Testis (tissue), 3 donors: ENCODE data around the gene WTIP. TPM values are rescaled to one million over a fixed set of nuclear protein-coding genes. Genes with fewer than 3 reads are reported as not detected.

Experiments
- DNase-seq: peaks from one replicate; pipeline ENCODE4 v3.0.0-alpha.2; 2019
- H3K27ac ChIP-seq, 2 donors: fragments of 200-600 bp; sonication (generic); one replicate each; pipeline ENCODE4 v1.5.1; 2019
- H3K27me3 ChIP-seq: fragments of 200-600 bp; sonication (generic); one replicate; pipeline ENCODE4 v1.5.1; 2019
- H3K36me3 ChIP-seq: fragments of 200-600 bp; sonication (generic); one replicate; pipeline ENCODE4 v1.5.1; 2017; ENCODE audit warnings: low read depth; ENCODE audit errors: missing control alignments
- H3K4me1 ChIP-seq: fragments of 200-600 bp; sonication (generic); one replicate; pipeline ENCODE4 v1.5.1; 2019
- H3K4me3 ChIP-seq, 2 donors: fragments of 200-600 bp; sonication (generic); one replicate each; pipeline ENCODE4 v1.5.1; 2017 to 2019
- H3K9me3 ChIP-seq: fragments of 200-600 bp; sonication (generic); one replicate; pipeline ENCODE4 v1.5.1; 2017
- CTCF ChIP-seq, 3 experiments: fragments of 450-650 bp in 2 of 3; fragments of 200-600 bp in 1 of 3; sonication (generic) in 1 of 3; IDR thresholded peaks; one replicate each; pipeline ENCODE4 v1.5.1; 2016 to 2019; ENCODE audit warnings: antibody characterized with exemption in 3 of 3, mild to moderate bottlenecking in 2 of 3, moderate library complexity in 1 of 3
- POLR2A ChIP-seq: fragments of 450-650 bp; IDR thresholded peaks from one replicate; pipeline ENCODE4 v1.6.1; 2017; ENCODE audit warnings: antibody characterized with exemption, mild to moderate bottlenecking, moderate library complexity
- WGBS, 2 donors: methylation state at CpG; one replicate each; pipeline ENCODE4 v1.1.5; 2018; 5-methylcytosine and 5-hydroxymethylcytosine counted together
- intact Hi-C: fragments of 100-400 bp; cut with DNase I; formaldehyde crosslinking; loops from one replicate; pipeline ENCODE4 v1.15.1; 2023; ENCODE audit warnings: low total_unique reads
- polyA plus RNA-seq: library from polyadenylated mRNA; stranded (reverse); fragments of 350-450 nt; fragmentation: Illumina TruSeq; extraction: RNeasy Lipid Tissue Mini Kit (QIAGEN cat#74804); gene quantifications from one replicate; pipeline ENCODE4 v1.2.3, GENCODE V29; 2014; ENCODE audit warnings: low read depth, low replicate concordance; ENCODE audit not compliant: insufficient read depth
- total RNA-seq, 2 donors: library from RNA; depleted of rRNA; stranded (reverse); fragments of >200 nt; gene quantifications; one replicate each; pipeline ENCODE4 v1.2.3, GENCODE V29; 2016

WTIP gene
- total and polyA plus RNA-seq, 3 donors from 2014 or later: 22.8 to 41.3 (median 25.6) TPM

- no peaks in the 10 kb centered on the region for H3K36me3 ChIP-seq
- intact Hi-C loops: no loop called here
- no peak overlapping the region for H3K27ac ChIP-seq
- TF ChIP-seq CTCF (IDR thresholded peaks at IDR 0.05): no peak
- TF ChIP-seq POLR2A: no peak
- H3K27me3 ChIP-seq: no peaks in the 10 kb centered on the region
- no peak overlapping the region for H3K4me3 ChIP-seq
- no peaks in the 10 kb centered on the region for H3K9me3 ChIP-seq
- no peak for DNase-seq
- WGBS, 2 donors: 77 to 80% methylated on average over 7 to 9 of the region's 9 CpGs
- H3K4me1 ChIP-seq: peaks cover 5% of the 10 kb centered on the region
Observed at GRCh38 chr19:34484328-34484727, 2.8 kb downstream of the WTIP start.

- intact Hi-C loops: no loop called here
- DNase-seq: no peak
- H3K4me1 ChIP-seq: peaks cover 5% of the 10 kb centered on the region
- H3K4me3 ChIP-seq: no peak overlapping the region
- H3K36me3 ChIP-seq: no peaks in the 10 kb centered on the region
- TF ChIP-seq CTCF (IDR thresholded peaks at IDR 0.05) (no peak), POLR2A (no peak)
- 66 to 76% methylated on average over 9 of the region's 9 CpGs for WGBS, 2 donors
- H3K27ac ChIP-seq: no peak overlapping the region
- H3K27me3 ChIP-seq: no peaks in the 10 kb centered on the region
- H3K9me3 ChIP-seq: no peaks in the 10 kb centered on the region
Observed at GRCh38 chr19:34485831-34486230, 4.3 kb downstream of the WTIP start.

- no peaks in the 10 kb centered on the region for H3K9me3 ChIP-seq
- intact Hi-C loops: no loop called here
- TF ChIP-seq CTCF (IDR thresholded peaks at IDR 0.05) (no peak), POLR2A (no peak)
- H3K36me3 ChIP-seq: no peaks in the 10 kb centered on the region
- H3K27me3 ChIP-seq: no peaks in the 10 kb centered on the region
- H3K4me3 ChIP-seq: no peak overlapping the region
- H3K4me1 ChIP-seq: peaks cover 5% of the 10 kb centered on the region
- no peak overlapping the region for H3K27ac ChIP-seq
- WGBS, 2 donors: 80 to 89% methylated on average over 7 of the region's 7 CpGs
- DNase-seq: no peak
Observed at GRCh38 chr19:34487651-34488051, 6.1 kb downstream of the WTIP start.

DNA sequence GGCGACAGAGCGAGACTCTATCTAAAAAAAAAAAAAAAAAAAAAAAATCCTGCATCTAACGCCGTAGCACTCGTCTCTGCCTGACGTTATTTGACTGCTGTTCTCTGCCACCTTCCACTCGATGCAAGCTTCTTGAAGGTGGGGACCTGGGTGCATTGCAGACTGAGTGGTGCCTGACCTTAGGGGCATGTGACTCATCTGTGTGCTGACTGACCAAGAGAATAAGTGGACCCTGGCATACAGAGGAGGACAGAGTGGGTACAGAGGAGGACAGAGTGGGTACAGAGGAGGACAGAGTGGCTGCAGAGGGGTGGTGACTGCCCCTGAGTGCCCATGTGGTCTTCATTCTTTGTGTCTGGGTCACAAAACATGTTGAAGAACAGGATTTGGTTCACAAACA lies 7.6 kb downstream of the WTIP start:
- no peak overlapping the region for H3K27ac ChIP-seq
- WGBS, 2 donors: 77 to 79% methylated on average over 7 of the region's 7 CpGs
- H3K9me3 ChIP-seq: no peaks in the 10 kb centered on the region
- H3K4me1 ChIP-seq: peaks cover 4% of the 10 kb centered on the region
- no peaks in the 10 kb centered on the region for H3K27me3 ChIP-seq
- intact Hi-C loops: no loop called here
- DNase-seq: no peak
- no peak overlapping the region for H3K4me3 ChIP-seq
- no peaks in the 10 kb centered on the region for H3K36me3 ChIP-seq
- TF ChIP-seq POLR2A (no peak), CTCF (IDR thresholded peaks at IDR 0.05) (no peak)

GRCh38 chr19:34490141-34490766 lies 8.7 kb downstream of the WTIP start:
- intact Hi-C loops: no loop called here
- H3K9me3 ChIP-seq: no peaks in the 10 kb centered on the region
- no peak for DNase-seq
- 95 to 96% methylated on average over 16 to 19 of the region's 19 CpGs for WGBS, 2 donors
- H3K4me1 ChIP-seq: peaks cover 4% of the 10 kb centered on the region
- H3K27ac ChIP-seq: no peak overlapping the region
- H3K36me3 ChIP-seq: no peaks in the 10 kb centered on the region
- no peaks in the 10 kb centered on the region for H3K27me3 ChIP-seq
- TF ChIP-seq POLR2A: no peak
- no peak for TF ChIP-seq CTCF (IDR thresholded peaks at IDR 0.05)
- H3K4me3 ChIP-seq: no peak overlapping the region
